Neural progenitor cell (in vitro differentiated cells): ENCODE results near the gene IFNA4.

ENCODE experiments used
- CTCF ChIP-seq: fragments of 200-600 bp; sonication (generic); IDR thresholded peaks from 2 replicates; pipeline ENCODE4 v1.5.1; 2017; ENCODE audit warnings: antibody characterized with exemption, mild to moderate bottlenecking
- EZH2 ChIP-seq: fragments of 200-600 bp; sonication (generic); IDR thresholded peaks from 2 replicates; pipeline ENCODE4 v1.6.1; 2017; ENCODE audit warnings: antibody characterized with exemption, mild to moderate bottlenecking, moderate library complexity

DNA sequence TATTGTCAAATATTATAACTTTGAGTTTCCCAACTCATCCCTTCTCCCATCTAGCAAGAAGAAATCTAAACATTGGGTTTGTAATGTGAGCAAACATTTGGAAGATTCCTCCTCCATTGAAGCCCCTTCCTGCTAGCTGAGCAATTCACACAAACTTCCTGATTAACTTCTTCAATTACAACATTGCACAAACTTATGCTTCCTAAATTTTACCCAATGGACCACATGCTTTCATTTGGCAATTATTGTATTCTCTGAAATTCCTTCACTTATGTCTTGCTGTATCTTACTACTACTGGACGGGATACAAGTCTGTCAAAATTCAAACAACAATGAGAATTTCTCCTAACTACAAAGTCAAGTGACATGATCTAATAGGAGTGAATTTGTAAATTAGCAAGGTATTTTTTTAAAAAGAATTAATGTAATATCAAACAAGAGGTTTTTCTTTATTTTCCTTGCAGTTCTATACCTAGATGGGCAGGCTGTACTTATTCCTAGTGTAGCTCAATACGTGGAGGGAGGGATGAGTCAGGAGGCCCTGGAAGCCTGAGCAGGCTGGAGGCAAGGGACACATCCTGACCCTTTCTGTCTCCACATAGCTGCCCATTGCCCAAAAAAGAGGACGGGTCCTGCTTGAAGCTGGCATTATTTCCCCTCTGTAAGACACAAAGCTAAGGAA is 33.9 kb downstream of the IFNA4 start:
- no peak for TF ChIP-seq EZH2
- TF ChIP-seq CTCF: no peak
